ENCODE data around the gene PTPRF.

The PTPRF gene

DNA sequence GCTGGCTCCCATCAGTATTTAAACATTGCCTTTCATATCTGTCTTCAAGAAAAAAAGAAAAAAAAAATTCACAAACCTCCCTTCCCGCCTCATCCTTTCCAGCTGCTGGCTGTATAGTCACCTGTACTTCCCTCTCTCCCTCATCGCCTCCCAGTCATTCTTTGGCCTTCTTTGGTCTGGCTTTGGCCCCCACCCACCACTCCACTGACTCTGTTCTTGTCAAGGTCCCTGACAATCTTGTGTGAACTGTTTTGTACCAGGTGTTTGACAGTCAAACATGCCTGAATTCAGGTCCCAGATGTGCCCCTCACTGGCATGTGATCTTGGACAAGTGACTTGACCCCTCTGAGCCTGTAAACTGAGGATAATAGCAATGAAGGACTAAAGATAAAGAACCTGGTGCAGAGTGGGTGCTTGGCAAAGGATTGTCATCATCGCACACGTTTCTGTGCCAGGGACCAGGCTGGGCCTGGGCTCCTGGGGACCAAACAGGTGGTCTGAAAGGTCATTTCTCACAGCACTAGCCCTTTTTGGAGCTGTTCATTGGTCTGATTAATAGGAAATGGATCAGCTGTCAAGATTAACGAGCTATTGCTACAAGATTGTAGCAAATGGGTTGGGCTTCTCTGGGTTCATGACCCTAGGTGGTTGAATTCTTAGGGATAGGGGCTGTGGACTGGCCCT, 21.5 kb downstream of the PTPRF start:
- DNase-seq (ENCODE audit: low read depth in 2 of 2), result no peak

DNA sequence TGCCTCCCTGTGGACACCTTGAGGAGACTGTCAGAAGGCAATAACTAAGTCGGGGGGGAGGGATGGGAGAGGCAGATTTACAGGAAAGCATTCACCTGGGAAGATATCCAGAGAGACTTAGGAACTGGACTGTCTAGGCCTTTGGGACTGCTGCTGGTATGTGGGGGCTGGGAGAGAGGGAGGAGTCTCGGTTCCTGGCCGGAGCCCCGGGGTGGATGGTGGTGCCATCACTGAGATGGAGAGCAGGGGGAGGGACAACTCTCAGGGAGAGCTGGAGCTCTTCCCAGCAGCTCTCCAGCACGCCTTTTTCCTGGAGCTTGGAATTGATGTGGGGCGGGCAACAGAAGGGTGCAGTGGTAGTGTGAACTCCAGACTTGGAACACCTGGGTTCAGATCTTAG, 22.1 kb downstream of the PTPRF start:
- DNase-seq (ENCODE audit: low read depth in 2 of 2), result no peak

DNA sequence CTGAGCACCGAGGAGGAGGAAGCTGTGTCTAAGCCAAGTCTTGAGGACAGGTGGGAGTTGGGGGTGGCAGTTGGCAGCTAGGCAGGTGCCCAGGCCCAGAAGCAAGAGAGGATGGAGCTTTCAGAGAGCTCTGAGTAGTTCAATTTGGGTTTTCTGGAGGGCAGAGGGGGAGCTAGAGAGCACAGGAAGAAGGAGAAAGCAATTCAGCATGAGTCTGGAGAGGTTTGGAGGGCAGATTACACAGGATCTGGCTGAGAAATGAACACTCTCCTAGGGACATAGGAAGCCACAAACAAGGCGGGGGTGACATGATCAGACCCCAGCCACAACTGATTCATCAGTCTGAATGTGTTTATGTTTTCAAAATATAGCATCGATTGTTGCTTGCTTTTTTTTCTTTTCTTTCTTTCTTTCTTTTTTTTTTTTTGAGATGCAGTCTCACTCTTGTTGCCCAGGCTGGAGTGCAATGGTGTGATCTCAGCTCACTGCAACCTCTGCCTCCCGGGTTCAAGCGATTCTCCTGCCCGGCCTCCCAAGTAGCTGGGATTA, 23.8 kb downstream of the PTPRF start:
- no peak for DNase-seq (ENCODE audit: low read depth in 2 of 2)

DNA sequence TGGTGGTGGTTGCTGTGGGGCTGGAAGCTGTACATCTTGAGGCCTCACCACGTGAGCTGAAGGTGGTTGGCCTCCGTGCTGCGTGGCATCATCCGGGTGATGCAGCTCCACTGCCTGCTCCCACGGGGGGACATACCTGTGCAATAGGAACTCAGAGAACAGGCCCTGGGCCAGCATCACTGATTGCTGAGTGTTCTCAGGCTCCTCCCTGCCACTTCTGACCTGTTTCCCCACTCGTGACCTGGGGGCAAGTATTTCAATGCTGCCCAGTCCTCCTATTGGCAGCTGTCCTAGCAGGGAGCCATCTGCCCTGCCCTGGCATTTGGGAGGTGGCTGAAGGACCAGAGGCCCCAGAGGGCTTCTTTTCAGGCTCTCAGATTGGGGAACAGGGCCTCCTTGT, 26.1 kb downstream of the PTPRF start:
- no peak for DNase-seq (ENCODE audit: low read depth in 2 of 2)

DNA sequence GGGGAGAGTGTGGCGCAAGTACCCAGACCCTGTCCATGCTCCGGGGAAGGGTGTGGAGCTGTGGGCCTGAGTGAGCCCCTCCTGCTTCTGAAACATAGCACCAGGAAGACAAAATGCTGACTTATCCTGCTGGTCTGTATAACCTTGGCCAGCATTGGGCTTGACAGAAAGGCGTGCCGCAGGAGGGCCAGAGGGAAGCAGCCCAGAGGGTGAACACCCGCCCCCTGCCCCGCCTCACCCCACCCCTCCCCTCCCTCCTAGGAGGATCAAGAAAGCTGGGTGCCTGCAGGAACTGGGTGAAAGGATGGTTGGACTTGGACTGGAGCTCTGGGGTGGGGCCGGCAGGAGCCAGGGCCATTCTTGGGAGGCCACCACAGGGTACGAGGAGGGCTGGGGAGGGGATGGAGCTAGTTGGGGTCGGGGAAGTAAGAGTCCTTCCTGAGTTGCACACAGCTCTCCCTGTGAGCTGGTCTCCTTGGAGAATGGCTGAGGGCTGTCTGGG, 27.1 kb downstream of the PTPRF start:
- DNase-seq (ENCODE audit: low read depth in 2 of 2), result no peak

DNA sequence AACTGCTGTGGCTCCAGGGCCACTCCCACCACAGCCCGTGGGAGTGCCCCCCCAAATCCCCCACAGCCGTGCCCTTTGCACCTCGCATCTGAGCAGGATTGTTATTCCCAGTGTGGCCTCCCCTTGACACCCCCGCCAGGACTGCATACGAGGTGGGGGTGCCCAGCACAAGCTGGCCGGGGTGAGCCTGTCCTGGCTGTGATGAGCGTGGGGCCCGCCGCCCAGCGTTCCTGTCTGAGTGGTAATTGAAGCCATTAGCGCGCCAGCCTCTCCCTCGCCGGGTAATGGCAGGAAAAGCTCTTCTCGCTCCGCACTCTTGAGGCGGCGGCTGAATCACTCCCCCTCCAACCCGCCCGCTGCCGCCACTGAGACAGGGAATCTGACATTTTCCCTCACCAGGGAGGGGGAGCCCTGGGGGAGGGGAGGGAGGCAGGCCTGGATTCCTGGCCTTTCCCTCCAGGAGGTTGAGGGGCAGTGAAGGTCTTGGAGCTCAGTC, 27.7 kb downstream of the PTPRF start:
- no peak for DNase-seq (ENCODE audit: low read depth in 2 of 2)

DNA sequence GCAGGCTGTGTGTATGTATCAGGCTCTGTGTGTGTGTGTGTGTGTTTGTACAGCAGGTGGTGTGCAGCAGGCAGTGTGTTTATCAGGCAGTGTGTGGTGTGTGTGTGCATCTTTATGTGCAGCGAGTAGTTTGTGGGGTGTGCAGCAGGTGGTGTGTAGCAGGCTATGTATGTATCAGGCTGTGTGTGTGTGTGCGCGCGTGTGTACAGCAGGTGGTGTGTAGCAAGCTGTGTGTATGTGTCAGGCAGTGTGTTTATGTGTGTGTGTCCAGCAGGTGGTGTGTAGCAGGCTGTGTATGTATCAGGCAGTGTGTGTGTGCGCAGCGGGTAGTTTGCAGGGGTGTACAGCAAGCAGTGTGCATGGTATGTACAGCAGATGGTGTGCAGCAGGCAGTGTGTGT, 29.0 kb downstream of the PTPRF start:
- no peak for DNase-seq (ENCODE audit: low read depth in 2 of 2)

DNA sequence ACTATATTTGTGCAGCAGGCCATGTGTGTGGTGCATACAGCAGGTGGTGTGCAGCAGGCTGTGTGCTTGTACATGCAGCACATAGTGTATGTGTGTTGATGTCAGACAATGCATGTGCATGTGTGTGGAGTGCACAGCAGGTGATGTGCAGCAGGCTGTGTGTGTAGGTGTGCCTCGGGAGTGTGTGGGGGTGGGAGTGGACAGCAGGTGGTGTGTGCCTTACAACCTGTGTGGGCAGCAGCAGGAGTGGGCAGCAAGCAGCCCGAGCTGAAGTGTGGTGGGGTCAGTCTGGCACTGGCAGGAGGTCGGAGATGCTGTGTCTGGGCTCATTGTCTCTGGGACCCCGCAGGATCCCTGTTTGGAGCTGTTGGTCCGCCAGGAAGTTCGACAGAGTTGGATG, 29.6 kb downstream of the PTPRF start:
- DNase-seq (ENCODE audit: low read depth in 2 of 2), result no peak

DNA sequence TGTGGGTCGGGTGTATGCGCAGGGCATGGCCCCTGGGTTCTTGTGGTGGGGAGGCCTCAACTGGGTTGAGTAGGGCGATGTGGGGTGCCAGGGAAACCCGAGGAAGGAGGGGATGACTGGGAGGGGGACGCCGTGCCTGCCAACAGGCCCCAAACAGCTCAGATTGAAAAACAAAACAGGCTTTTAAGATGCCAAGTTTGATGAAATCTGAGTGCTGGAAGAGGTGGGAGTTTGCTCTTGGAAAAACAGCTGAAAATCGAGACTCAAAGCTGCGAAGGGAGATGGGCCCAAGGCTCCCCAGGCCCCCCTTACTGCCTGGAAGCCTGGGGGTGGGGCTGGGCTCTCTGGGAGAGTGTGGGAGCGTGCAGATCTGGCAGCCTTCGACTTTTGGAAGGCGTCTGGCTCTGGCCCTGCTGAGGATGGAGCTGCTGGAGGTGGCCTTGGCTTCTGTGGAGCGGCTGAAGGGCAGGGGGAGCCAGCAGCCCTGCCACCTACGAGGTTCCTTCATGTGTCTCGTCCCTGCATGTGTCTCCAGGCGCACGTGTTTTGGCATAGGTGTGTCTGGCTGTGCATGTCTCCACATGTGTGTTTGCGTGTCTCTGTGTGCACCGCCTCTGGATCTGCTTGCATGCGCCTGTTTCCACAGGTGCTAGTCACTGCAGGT, 33.3 kb downstream of the PTPRF start:
- no peak for DNase-seq (ENCODE audit: low read depth in 2 of 2)

DNA sequence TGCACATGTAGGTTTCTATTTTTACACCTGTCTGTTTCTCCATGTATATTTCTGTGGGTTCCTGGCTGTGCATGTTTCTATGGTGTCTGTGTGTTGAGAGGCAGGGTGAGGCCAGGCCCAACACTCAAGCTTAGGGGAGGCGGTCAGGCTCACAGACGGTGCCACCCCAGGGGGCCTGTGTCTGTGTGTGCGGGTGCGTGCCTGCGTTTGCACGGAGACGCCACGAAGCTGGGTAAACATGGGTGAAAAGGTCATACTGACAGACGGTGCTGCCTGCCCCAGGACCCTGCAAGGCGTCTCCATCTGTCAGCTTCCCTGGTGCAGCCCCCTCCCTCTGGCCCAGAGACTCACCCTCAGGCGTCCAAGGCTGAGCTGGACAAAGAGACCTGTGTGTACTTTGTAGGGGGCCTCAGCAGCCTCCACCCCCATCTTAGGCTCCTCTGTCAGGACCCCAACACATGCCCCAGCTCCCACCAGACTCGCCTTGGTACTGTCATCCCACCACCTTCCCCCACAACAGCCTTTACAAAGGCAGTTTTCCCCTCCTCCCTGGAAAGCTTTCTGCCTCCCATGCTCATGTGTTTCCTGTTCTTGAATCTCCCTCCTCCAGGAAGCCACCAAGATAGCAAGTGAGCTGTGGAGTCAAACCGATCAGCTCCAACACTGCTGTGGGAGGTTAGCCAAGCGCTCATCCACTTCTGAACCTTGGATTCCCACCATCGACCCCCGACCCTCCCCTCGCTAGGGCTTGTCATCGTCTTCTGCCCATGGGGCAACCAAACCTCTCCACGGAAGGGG, 34.1 kb downstream of the PTPRF start:
- DNase-seq (ENCODE audit: low read depth in 2 of 2), result no peak

DNA sequence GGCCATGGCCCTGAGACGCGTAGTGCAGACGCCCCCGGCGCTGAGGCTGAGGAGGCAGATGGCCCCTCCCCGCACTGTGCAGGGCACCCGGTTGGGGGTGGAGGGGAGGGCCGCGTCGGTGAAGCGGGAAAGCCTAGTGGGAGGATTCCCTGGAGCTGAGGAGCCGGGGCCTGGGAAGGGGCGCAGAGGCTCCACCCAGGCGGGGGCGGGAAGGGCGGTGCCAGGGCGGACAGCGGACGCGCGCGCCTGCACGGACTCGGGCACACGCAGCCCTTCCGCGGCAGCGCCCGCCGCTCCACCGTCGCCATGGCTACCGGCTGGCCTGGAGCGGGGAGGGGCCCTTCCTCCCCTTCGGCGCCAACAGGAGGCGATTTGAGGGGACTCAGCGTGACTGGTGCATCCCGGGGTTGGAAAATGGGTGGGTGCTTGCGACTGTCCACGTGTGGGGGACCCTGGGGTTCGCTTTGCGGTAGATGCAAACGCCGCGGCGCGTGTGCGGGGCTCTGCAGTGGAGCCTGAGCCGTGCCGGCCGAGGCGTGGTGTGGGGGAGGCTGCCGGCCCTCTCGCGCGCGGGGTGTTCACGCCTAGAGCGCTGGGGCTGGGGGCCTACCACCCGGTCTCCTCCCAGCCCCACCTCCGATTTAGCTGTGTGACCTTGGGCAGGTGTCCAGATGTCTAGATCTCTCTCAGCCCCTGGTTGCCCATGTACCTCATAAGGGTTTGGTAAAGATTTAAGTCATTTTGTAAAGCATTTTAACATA, 35.1 kb downstream of the PTPRF start:
- no peak for DNase-seq (ENCODE audit: low read depth in 2 of 2)

DNA sequence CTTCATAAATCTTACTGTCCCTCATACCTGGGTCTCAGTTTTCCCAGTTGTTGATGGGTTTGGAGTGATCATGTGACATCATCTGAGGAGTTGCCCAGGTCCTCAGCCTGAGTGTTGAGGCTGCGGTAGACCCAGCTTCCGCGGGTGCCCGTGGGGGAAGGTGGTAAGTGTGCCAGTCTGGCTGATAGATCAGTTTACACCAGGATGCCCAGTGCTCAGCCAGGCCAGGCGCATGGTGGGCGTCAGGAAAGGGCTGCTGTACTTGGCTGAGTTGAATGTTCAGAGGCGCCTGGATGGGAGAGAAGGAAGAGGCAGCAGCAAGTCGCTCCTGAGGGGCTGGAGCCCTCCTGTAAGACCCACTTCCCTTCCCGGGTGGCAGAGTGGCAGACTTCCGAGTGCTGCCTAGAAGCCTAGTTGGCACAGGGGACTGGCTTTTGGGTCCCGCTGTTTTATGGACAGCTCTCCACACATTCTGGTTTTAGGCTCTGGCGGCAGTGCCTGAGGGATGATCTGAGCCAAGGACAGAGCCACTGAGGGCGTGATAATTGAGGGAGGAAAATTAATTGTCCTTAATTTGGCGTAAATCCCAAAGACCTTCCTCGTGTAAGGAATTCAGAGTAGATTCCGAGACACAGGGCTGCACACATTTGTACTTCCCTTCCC, 35.8 kb downstream of the PTPRF start:
- DNase-seq (ENCODE audit: low read depth in 2 of 2), result no peak

DNA sequence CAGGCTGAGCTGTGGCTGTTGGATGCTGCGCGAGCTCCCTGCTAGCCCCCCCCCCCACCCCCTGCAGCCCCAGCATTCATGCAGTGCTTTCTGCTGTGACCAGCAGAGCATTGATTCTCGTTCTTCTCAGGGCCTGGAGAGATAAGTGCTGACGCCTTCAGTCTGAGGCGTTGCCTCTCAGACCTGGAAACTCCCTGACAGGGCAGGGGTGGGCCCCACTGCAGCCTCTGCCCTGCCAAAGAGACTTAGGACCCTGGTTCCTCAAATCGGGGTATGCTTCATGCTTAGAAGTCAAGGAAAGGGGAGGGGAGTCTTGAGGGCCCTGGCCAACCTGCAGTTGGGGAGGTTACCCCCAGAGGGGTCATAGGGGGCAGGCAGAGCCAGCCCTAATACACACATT, 38.5 kb downstream of the PTPRF start:
- DNase-seq (ENCODE audit: low read depth in 2 of 2), result no peak

DNA sequence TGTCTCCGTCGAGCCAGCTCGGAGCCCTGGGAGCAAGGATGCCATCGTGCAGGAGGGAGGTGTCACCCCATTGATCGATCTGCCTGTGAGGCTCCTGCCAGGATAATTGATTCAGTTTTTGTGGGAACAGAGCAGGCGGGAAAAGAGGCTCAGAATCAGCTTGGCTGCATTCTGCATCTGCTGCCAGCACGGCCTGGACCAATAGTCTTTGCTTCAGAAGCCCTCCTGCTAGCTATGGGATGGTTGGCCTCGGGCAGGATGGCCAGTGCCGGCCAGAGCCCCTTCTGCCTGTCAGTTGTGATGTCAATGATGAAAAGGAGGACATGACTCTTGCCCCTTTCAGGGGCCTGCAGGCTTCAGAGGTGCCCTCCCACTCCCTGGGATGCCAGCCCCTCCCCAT, 39.6 kb downstream of the PTPRF start:
- DNase-seq (ENCODE audit: low read depth in 2 of 2), result no peak

DNA sequence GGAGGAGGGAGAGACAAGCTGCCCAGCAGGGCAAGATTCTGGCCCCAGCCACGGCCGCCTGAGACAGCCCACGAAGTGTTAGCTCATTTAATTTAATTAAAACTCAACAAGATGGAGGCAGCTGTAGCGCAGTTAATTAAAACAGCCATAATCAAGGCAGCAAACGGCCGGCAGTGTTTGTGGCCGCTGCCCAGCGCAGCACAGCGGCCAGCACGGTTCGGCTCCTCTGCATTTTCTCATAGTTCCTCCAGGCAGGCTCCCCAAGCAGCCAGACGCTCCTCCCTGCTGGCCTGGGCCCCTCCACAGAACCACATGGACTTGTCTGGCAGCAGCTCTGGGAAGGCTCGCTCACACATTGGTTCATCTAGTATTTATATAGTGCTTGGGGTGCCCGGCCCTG, 40.0 kb downstream of the PTPRF start:
- DNase-seq (ENCODE audit: low read depth in 2 of 2), result no peak

DNA sequence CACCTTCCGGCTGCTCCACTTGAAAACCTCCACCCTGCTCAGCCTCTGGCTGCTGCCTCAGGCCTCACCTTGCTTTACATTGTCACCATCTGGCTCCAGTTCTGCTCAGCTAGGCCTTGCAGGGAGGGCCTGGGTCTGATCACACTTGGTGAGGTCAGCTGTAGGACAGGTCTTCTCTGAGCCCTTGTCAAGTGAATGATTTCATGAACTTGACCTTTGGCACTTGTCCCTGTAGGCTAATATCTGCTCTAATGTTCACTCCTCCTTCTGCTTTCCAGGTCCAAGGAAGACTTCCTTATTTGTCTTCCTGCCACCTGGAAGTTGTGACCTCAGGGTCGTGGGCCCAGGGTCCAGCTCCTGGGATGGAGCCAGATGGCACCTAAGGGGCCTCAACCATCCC, 41.4 kb downstream of the PTPRF start:
- DNase-seq (ENCODE audit: low read depth in 2 of 2), result no peak

DNA sequence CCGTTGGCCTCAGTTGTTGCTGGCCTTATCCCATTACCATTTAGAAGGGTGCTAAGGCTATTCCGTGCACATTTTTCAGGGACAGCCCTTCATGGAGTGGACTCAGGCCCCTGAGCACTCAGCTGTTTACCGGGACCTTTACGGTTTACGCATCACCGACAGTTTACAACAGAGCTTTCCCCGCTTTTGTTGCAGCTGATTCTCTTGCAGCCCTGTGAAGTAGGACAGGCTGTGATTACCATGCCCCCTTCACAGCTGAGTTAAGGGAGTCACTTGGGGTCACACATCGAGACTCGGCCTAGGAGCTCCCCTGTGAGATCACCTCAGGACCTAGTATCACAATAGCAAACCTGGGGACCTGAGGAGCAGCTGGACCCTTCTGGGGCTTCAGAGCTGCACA, 41.9 kb downstream of the PTPRF start:
- no peak for DNase-seq (ENCODE audit: low read depth in 2 of 2)

DNA sequence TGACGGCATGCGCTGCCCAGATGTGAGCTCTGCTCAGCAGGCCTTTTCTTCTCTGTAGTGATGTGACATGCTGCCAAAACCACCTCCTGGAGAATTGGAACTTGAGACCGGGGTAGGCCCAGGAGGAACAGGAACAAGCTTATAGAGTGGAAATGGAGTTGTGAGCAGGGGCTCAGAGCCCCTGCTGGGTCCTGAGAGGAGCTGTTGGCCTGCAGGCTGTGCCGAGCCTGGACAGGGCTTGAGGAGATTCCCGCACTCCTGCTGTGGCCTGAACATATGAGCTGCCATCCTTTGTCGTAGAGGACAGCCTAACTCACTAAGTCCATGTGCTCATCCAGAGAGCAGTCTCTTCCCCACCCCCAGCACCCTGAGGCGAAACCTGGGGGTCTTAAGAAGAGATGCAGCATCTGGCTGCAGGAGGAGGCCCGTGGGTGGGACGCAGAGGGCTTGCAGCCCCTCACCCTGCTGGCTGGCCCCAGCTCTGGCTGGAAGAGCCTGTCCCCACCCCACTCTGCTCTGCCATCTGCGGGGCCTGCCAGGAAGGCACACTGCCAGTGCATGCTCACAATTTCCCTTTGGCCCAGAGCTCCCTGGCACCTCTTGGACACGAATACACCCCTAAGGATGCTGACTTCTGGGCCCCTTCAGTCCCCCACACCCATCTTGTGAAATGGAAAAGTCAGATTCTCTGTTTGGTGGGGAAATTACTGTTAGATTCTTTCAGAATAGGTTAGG, 42.5 kb downstream of the PTPRF start:
- DNase-seq (ENCODE audit: low read depth in 2 of 2), result no peak

DNA sequence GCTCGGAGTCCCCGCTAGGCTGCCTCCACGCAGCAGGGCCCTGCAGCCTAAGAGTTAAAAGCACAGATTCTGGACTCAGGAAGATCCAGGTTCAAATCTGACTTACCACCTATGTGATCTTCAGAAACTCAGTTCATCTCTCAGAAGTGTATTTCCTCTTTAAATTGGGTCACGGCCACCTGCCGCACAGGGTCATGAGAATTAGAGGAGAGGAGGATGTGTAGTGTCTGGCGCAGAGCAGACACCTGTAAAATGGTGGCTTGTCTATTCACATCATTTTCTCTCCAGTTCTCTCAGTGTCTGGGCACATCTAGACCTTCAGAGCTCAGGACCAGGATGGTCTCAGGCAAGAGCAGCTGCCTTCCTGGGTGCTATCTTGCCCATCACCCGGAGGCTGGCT, 45.8 kb downstream of the PTPRF start:
- no peak for DNase-seq (ENCODE audit: low read depth in 2 of 2)

Data from stimulated activated CD8-positive, alpha-beta memory T cell treated with anti-CD3 and anti-CD28 coated beads, Interleukin-7, amount 100 ng/mL, for 1 hour (primary cell).